Loucy (cell line): ENCODE measurements around the gene CELF2.

Experiments
- CTCF ChIP-seq: fragments of 200-600 bp; sonication (generic); conservative IDR thresholded peaks from 2 replicates; pipeline ENCODE4 v1.5.1; 2014; ENCODE audit warnings: mild to moderate bottlenecking, antibody characterized with exemption, low read length
- EZH2phosphoT487 ChIP-seq: fragments of 200-600 bp; IDR thresholded peaks from 2 replicates; pipeline ENCODE4 v1.6.1; 2018; ENCODE audit warnings: antibody characterized with exemption, mild to moderate bottlenecking, moderate library complexity, borderline replicate concordance

- TF ChIP-seq CTCF (no peak), EZH2phosphoT487 (no peak)
Measured at GRCh38 chr10:11019724-11020547, 2.3 kb downstream of the CELF2 start.
